ENCODE data around the gene PRKCSH.
"Not testable (repeated sequence)": the region's sequence is repeated elsewhere in the genome, so short reads cannot be mapped to it uniquely, and the experiment has no call there.

The PRKCSH gene

DNA sequence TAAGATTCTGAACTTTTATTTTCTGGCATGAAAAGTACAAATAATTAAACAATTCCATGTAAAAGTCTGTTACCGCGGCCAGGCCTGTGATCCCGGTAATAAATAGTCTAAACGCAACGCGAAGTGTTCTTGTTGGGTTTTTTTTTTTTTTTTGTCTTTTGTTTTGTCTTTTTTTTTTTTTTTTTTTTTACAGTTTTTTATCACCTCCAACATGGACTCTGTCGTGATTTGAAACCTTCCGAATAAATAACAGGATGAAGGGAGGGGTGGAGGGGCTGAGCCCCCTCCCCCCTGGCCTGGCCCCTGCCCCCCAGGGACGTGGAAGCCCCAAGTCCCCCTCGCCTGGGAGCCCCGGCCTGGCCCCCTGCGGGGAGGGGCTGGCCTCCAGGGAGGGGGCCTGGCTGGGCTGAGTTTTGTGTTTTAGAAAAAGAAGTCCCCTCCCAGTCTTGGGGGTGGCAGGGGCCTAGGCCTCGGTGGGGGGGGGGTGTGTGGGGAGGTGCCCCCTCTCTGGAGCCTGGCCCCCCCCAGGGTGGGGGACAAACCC is 16.0 kb downstream of the PRKCSH start:
- DNase-seq, result no peak

- no peak for DNase-seq
Measured at GRCh38 chr19:11451871-11452619, 16.6 kb downstream of the PRKCSH start.

DNA sequence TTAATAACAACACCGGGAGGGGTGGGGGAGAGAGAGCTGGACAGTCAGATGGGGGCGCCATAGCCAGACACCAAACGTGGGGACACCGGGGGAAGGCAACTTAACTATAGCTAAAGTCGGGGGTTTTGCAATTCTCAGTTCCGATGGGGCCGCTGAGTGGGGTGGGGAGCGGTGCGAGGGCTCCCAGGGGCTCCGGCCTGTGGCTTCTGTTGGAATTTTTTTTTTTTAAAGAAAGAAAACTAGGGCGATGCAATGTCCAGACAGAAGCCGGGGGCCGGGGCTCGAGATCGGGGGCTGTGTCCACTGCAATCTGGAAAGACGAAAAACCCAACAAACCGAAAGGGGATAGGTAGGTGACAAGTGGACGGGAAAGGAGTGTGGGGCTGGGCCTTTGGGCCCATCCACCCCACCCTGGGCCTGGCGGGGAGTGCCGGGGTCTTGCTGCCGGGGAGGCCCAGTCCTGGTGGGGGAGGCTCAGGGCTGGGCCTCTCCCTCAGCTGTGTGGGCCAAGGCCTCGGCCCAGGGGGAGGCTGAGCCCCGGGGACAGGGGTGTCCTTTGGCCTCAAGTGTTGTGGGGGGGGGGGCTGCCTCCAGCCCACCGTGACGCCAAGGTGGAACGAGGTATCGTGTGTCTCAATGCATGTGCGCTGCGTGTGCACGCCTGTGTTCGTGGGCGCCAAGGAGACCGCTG is 17.3 kb downstream of the PRKCSH start:
- no peak for DNase-seq

DNA sequence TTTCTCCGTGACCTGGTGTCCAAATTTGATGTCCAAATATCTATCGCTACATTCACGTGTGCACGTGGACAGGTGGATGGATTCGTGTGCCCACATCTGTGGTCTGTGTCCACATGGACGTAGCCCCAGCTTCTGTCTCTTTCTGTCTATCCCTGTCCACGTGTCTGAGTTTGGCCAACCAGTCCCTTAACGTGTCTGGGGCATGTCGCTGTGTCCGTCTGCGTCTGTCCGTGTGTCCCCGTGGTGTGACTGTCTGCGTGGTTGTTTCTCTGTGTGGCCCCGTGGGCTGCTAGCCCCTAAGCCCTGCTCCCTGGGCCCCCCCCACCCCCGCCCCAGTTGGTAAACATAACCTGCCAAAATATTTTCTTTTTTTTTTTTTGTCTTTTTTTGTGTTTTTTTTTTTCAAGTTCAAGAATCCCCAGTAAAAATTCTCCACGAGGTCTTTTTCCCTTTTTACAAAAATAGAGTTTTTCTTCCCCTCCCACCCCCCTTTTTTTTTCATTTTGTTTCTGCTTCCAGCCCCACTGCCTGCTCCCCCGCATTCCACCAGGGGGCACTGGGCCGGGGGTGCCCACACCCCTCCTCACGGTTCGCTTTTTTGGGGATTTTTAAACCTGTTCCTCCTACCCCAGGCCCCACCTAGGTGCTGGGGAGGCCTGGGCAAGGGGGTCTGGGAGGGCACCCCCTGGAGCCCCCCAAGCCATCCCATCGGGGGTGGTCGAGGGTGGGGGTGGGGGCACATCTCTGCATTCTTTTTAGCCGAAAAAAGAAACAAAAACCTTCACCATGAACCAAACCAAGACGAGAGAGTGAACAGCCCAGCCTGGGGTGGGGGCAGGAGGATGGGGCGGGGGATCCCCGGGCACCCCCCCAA is 18.3 kb downstream of the PRKCSH start:
- DNase-seq, result no peak

DNA sequence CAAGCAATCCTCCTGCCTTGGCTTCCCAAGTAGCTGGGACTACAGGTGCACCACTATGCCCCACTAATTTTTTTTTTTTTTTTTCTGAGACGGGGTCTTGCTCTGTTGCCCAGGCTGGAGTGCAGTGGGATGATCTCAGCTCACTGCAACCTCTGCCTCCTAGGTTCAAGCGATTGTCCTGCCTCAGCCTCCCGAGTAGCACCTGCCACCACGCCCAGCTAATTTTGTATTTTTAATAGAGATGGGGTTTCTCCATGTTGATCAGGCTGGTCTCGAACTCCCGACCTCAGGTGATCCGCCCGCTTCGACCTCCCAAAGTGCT is 19.8 kb downstream of the PRKCSH start:
- not testable (repeated sequence) for DNase-seq

GRCh38 chr19:11456659-11457058 is 21.2 kb downstream of the PRKCSH start:
- no peak for DNase-seq

- no peak for DNase-seq
Measured at GRCh38 chr19:11457115-11457514, 21.7 kb downstream of the PRKCSH start.

DNA sequence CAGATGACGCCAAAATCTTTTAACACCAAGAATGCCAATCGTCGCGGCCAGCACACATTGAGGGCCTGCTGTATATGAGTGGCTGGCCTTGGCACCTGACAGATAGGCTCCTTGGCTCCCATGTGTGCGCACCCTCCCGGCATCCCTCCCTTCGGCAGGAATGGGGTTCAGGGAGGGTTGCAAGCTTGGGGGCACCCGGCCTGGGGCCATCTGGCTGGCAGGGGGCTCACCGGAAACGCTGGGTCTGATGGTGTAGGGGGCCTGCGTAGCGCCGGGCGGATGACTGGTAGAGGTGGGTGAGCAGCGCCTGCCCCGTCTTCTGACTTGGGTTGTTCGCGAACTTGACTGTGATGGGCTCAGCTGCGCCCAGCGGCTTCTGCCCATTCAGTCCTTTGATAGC is 22.4 kb downstream of the PRKCSH start:
- DNase-seq, result no peak

DNA sequence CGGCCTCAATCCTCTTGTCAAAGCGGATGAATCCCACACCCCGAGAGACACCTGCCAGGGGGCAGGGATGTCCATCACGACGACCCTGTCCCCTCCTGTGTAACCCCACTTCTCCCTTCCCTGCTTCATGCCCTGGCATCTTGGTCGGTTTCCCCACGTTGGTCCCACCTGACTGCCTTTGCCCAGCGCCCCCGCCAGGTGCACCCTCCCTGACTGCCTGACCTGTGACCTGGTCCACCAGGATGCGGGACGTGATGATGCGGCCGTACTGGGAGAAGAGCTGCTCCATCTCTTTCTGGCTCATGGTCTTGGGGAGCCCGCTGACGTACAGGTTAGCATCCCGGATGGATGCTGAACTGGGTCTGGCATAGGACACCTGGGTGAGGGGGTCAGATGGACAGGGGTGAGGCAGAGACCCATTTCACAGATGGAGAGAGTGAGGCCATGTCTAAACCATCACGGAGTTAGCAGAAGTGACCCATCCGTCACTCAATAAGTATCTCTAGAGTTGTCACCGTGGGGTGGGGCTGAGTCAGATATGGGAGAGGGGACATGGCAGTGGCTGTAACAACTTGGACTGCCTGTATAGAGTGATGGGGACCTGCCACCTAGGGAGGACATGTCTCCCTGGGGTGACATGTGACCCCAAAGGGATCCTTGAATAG is 22.9 kb downstream of the PRKCSH start:
- no peak for DNase-seq

DNA sequence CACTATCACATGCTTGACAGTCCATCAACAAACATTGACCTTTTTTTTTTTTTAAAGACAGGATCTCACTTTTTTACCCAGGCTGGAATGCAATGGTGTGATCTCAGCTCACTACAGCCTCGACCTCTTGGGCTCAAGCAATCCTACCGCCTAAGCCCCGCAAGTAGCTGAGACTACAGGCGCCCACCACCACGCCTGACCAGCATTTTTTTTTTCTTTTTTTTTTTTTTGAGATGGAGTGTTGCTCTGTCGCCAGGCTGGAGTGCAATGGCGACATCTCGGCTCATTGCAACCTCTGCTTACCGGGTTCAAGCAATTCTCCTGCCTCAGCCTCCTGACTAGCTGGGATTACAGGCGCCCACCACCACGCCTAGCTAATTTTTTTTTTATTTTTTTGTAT is 23.5 kb downstream of the PRKCSH start:
- DNase-seq, result not testable (repeated sequence)

- no peak for DNase-seq
Measured at GRCh38 chr19:11460207-11460606, 24.8 kb downstream of the PRKCSH start.

GRCh38 chr19:11461453-11461852 is 26.0 kb downstream of the PRKCSH start:
- DNase-seq, result no peak

- no peak for DNase-seq
Measured at GRCh38 chr19:11463391-11463790, 28.0 kb downstream of the PRKCSH start.

- no peak for DNase-seq
Measured at GRCh38 chr19:11464333-11465265, 29.2 kb downstream of the PRKCSH start.

DNA sequence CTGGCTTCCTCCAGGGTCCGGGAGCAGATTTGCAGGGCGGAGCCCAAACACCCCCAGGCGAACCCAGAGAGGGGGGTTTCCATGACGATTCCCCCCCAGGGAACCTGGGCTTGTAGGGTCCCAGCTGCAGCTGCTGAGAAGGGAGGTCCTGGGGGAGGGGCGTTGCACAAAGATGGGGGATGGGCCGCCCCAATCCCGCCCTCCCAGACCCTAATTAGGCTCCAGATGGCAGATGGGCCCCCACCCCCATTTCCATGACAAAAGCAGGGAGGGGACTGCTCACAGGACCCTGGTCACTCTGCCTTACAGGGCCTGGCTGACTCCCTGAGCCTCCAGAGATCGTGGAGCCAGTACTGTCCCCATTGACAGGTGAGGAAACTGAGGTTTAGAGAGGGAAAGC is 30.2 kb downstream of the PRKCSH start:
- no peak for DNase-seq

DNA sequence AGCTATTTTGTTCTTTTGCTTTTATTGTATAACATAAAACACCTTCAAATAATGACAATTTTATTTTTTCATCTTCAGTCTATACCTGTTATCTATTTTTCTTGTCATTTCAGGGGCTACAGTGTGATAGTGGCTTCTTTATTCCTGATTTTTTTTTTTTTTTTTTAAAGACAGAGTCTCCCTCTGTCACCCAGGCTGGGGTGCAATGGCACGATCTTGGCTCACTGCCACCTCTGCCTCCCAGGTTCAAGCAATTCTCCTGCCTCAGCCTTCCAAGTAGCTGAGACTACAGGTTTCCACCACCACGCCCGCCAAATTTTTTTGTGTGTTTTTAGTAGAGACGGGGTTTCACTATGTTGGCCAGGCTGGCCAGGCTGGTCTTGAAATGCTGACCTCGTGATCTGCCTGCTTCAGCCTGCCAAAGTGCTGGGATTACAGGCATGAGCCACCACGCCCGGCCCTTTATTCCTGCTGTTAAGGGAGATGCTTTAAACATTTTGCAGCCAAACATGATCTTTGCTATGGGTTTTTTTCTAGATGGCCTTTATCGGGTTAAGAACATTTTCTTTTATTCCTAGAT is 32.9 kb downstream of the PRKCSH start:
- DNase-seq, result not testable (repeated sequence)

DNA sequence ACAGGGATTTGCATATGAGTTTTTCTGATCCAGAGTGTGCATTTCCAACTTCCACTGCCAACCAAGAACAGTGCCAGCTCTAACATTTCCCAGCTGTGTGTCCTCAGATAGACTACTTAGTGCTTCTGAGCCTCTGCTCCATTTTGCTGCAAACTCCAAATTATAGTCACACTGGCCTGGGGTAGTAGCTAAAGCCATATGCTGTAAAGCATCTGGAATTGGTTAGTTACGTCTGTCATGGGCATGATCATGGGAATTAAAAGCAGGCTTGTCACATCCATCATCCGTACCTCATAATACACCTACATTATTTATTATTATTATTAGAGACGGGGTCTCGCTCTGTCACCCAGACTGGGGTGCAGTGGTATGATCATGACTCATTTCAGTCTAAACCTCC is 38.3 kb downstream of the PRKCSH start:
- DNase-seq, result no peak

GRCh38 chr19:11475343-11475742 is 39.9 kb downstream of the PRKCSH start:
- not testable (repeated sequence) for DNase-seq

DNA sequence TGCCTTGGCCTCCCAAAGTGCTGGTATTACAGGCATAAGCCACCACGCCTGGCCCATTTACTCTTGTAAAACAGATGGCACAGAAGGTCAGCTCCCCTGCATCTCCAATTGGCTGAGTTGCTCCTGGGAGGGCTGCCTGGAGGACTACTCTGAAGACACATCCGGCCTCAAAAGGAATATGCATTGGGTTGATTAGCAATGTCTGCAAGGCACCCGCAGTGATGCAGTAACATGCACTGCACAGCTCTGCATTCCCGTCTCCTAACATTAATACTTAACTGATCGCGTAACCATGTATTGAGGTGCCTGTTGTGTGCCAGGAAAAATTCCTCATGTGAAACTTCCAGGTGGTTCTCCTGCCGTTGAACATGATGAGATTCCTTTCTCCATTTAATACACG is 40.4 kb downstream of the PRKCSH start:
- no peak for DNase-seq

- no peak for DNase-seq
Measured at GRCh38 chr19:11478167-11479089, 43.0 kb downstream of the PRKCSH start.

All from NCI-H524 treated with DMSO at 0.1 percent for 48 hours (cell line).